Fibroblast of the aortic adventitia (primary cell): Measurements from ENCODE around the gene ACTN2. TPM values are rescaled to one million over a fixed set of nuclear protein-coding genes. Genes with fewer than 3 reads are reported as not detected.

Source experiments
- DNase-seq: peaks from one replicate; pipeline ENCODE4 v3.0.0-alpha.2; 2010; ENCODE audit warnings: low read depth
- H3K4me3 ChIP-seq: 2 replicates; pipeline ENCODE4 v1.5.1; 2011; ENCODE audit warnings: low read depth, mild to moderate bottlenecking, control low read depth, low read length, moderate library complexity
- CTCF ChIP-seq: IDR thresholded peaks from 2 replicates; pipeline ENCODE4 v1.5.1; 2011; ENCODE audit warnings: mild to moderate bottlenecking, low read length, control low read depth, inconsistent platforms; ENCODE audit not compliant: insufficient read depth
- total RNA-seq: library from RNA; depleted of rRNA; stranded (reverse); fragments of >200 nt; gene quantifications from 2 replicates; pipeline ENCODE4 v1.2.3, GENCODE V29; 2012; ENCODE audit warnings: low replicate concordance

The ACTN2 gene
- total RNA-seq, 1 donor, result 0.18 TPM

- no peak for DNase-seq
- TF ChIP-seq CTCF, result no peak
- no peak overlapping the region for H3K4me3 ChIP-seq
Observed at GRCh38 chr1:236701782-236702181, 15.5 kb downstream of the ACTN2 start.

GRCh38 chr1:236702791-236703394 lies 16.6 kb downstream of the ACTN2 start:
- TF ChIP-seq CTCF, result no peak
- H3K4me3 ChIP-seq, result no peak overlapping the region
- no peak for DNase-seq

- no peak overlapping the region for H3K4me3 ChIP-seq
- TF ChIP-seq CTCF, result no peak
- no peak for DNase-seq
Observed at GRCh38 chr1:236705771-236706170, 19.5 kb downstream of the ACTN2 start.

- no peak overlapping the region for H3K4me3 ChIP-seq
- DNase-seq, result no peak
- TF ChIP-seq CTCF, result no peak
Observed at GRCh38 chr1:236706183-236706582, 19.9 kb downstream of the ACTN2 start.

GRCh38 chr1:236710328-236710892 lies 24.1 kb downstream of the ACTN2 start:
- no peak for TF ChIP-seq CTCF
- no peak overlapping the region for H3K4me3 ChIP-seq
- no peak for DNase-seq

GRCh38 chr1:236716160-236716559 lies 29.9 kb downstream of the ACTN2 start:
- no peak overlapping the region for H3K4me3 ChIP-seq
- TF ChIP-seq CTCF, result no peak

GRCh38 chr1:236717811-236718210 lies 31.5 kb downstream of the ACTN2 start:
- DNase-seq, result no peak
- H3K4me3 ChIP-seq, result no peak overlapping the region
- TF ChIP-seq CTCF, result no peak

More at GRCh38 chr1:236716160-236716559, 29.9 kb downstream of the ACTN2 start:
- DNase-seq, result peak; percentile 2
